GM19035 (cell line): ENCODE data around the gene CCT6B.

Experiments
- ATAC-seq: cut with Tn5 transposase; IDR thresholded peaks from one replicate; pipeline ENCODE4 v1.9.1; 2021; ENCODE audit not compliant: unreplicated experiment

The CCT6B gene

GRCh38 chr17:34892461-34893249 lies 68.6 kb downstream of the CCT6B start:
- no peak for ATAC-seq

GRCh38 chr17:34886831-34887230 lies 74.4 kb downstream of the CCT6B start:
- ATAC-seq = no peak

DNA sequence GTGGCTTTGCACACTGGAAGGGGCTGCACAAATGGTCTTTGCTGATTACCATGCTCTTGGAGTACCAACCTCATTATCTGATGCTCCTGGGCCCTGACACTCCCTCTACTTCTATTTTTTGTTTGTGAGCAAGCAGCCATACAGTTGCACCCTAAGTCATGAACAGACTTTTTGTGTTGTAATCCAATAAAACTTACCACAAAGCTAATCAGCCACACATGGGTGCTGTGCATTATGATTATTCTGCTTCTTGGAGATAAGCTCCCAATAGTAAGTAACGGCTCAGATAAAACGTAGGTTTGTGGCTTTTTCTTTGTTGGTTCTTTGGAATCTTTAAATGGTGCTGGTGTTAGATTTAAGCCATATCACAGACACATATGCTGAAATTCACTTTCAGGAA lies 76.2 kb downstream of the CCT6B start:
- ATAC-seq = no peak

- ATAC-seq = no peak
Observed at GRCh38 chr17:34884597-34884996, 76.7 kb downstream of the CCT6B start.

- ATAC-seq = no peak
Observed at GRCh38 chr17:34883106-34884000, 77.9 kb downstream of the CCT6B start.

DNA sequence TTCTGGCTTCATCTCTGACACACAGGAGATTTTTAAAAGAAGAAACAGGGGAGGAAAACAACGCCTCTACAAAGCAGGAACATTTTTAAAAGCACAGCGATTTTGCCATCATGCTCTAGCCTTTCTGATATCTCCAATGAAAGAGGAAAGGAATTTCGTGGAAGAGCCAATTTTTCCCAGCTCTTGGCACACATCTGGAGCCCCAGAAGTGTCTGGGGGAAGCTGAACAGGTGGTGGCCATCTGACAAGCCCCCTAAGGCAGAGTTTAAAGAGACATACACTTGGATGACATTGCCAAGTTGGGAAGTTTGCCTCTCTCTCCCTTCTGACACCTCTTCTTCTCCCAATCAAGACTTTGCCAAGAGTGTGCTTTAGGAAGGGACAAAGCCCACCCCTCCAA lies 82.1 kb downstream of the CCT6B start:
- ATAC-seq = no peak
